Brain microvascular endothelial cell (primary cell): ENCODE data around the gene PLPPR1.

Source experiments
- DNase-seq: peaks from one replicate; pipeline ENCODE4 v3.0.0-alpha.2; 2020
- H3K27ac ChIP-seq: fragments of 250-450 bp; sonication (Bioruptor Pico); 2 replicates; pipeline ENCODE4 v1.5.1; 2020; ENCODE audit warnings: mild to moderate bottlenecking, moderate library complexity
- H3K27me3 ChIP-seq: fragments of 250-450 bp; sonication (Bioruptor Pico); replicated peaks from 2 replicates; pipeline ENCODE4 v1.5.1; 2020; ENCODE audit warnings: mild to moderate bottlenecking
- H3K36me3 ChIP-seq: fragments of 250-450 bp; sonication (Bioruptor Pico); replicated peaks from 2 replicates; pipeline ENCODE4 v1.5.1; 2020; ENCODE audit warnings: mild to moderate bottlenecking
- H3K4me3 ChIP-seq: 2 replicates; pipeline ENCODE4 v1.5.1; 2011; ENCODE audit warnings: low read depth, mild to moderate bottlenecking, control low read depth, low read length, moderate library complexity
- CTCF ChIP-seq: IDR thresholded peaks from 2 replicates; pipeline ENCODE4 v1.5.1; 2011; ENCODE audit warnings: low read depth, mild to moderate bottlenecking, moderate library complexity, low read length, control low read depth, inconsistent platforms; ENCODE audit errors: missing control alignments
- in situ Hi-C: cut with HindIII; loops from 2 replicates; pipeline ENCODE4 v1.10.0; 2017; ENCODE audit warnings: low sequenced_read_pairs, low pct_ligation_motif_present

Gene PLPPR1

DNA sequence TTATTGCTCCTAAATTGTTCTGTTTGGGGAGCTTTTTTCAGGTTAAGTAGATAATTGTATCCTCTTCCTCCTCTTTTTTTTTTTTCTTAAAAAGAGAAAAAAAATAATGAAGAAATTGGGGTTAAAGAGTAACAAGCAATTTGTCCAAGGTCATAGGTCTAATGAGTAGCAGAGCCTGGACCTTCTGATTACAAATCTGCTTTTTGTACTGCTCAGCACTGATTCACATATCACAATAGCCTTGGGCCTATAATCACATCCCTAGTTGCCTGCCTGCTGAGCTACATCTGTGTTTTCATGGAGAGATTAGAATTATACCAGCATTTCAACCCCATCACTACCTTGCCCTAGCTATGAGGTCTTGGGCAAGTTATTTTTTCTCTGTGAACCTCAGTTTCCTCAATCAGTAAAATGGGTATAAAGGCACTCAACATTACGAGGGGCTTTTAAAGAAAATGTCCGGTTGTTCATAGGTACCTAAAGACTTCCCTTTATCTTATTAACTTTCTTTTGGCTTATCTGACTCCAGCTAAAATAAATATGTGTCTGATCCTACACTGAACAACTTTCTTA is 204.0 kb downstream of the PLPPR1 start:
- in situ Hi-C loops: no loop called here
- Histone ChIP-seq H3K36me3 (no peaks in the 10 kb centered on the region), H3K4me3 (no peak overlapping the region), H3K27me3 (no peaks in the 10 kb centered on the region), H3K27ac (no peak overlapping the region)
- no peak for DNase-seq
- TF ChIP-seq CTCF: no peak

DNA sequence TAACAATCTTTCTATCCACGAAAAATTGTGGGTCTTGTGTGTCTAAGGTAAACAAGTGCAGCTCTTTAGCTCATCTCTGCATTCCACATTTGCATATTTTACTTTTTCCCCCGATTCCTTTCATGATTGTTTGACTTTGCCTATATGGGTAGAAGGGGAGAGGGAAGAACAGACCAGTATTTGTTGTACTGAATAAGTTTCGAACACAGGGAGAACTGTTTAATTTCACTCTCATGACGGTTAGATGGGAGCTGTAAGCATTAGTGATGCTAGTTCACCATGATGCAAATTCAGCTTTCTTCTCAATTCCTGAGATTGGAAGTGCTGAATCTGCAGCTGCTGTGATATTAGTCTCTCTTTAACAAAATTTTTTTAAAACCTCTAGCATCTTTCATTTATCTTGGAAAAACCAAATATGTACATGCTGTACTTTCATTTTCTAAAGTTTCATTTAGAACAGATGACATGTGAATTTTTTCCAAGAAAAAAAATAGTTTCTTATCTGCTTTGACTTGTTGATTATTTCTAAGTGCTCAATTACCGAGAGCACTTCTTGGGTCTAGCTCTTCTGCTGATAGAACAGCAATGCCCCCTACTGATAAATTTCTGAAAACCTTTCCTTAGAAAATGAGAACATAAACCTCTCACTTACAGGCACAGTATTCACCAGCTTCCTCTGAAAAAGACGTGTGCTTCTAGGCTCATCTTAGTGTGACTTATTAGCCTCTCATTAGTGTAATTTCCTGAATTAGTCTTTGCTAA is 206.8 kb downstream of the PLPPR1 start:
- Histone ChIP-seq H3K27me3 (no peaks in the 10 kb centered on the region), H3K27ac (no peak overlapping the region), H3K4me3 (no peak overlapping the region), H3K36me3 (no peaks in the 10 kb centered on the region)
- peak; percentile 21 for TF ChIP-seq CTCF
- no peak for DNase-seq
- in situ Hi-C loops: no loop called here

- in situ Hi-C loops: no loop called here
- H3K27ac ChIP-seq: no peak overlapping the region
Measured at GRCh38 chr9:101242651-101243050, 214.1 kb downstream of the PLPPR1 start.

DNA sequence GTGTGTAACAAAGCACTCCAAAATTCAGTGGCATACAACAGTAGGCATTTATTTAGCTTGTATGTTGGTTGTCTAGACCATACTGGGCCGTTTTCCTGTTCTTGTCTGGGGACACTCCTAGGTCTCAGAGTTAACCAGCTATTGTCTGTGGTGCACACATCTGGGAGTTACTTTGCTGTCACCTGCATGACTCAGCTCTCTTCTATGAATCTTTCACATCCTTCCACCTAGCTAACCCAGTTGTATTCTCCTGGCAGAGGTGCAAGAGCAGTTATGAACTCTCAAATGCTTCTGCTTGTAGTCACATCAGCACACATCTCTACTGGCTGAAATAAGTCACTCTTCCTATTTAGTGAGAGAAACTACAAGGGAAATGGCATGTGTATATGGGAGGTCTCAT is 218.2 kb downstream of the PLPPR1 start:
- Histone ChIP-seq H3K36me3 (no peaks in the 10 kb centered on the region), H3K27ac (no peak overlapping the region), H3K27me3 (no peaks in the 10 kb centered on the region), H3K4me3 (no peak overlapping the region)
- no peak for DNase-seq
- no peak for TF ChIP-seq CTCF
- in situ Hi-C loops: no loop called here

More at GRCh38 chr9:101242651-101243050, 214.1 kb downstream of the PLPPR1 start:
- no peak for TF ChIP-seq CTCF
- DNase-seq: no peak
- Histone ChIP-seq H3K27me3 (no peaks in the 10 kb centered on the region), H3K36me3 (no peaks in the 10 kb centered on the region), H3K4me3 (no peak overlapping the region)

GRCh38 chr9:101247297-101247696 is 218.8 kb downstream of the PLPPR1 start:
- no peak for DNase-seq
- H3K36me3 ChIP-seq: no peaks in the 10 kb centered on the region
- H3K4me3 ChIP-seq: no peak overlapping the region
- in situ Hi-C loops: no loop called here
- H3K27me3 ChIP-seq: no peaks in the 10 kb centered on the region
- no peak for TF ChIP-seq CTCF
- no peak overlapping the region for H3K27ac ChIP-seq
